ENCODE data around the gene MORN5.

MORN5 gene

GRCh38 chr9:122239722-122240121 lies 80.0 kb downstream of the MORN5 start:
- DNase-seq = no peak

GRCh38 chr9:122244349-122244748 lies 84.6 kb downstream of the MORN5 start:
- DNase-seq = no peak

- no peak for DNase-seq
Measured at GRCh38 chr9:122246666-122247065, 87.0 kb downstream of the MORN5 start.

GRCh38 chr9:122248448-122248865 lies 88.7 kb downstream of the MORN5 start:
- DNase-seq = no peak
